HG02973 (cell line): ENCODE data around the gene PLPP2.
"Not testable (repeated sequence)": the region's sequence is repeated elsewhere in the genome, so short reads cannot be mapped to it uniquely, and the experiment has no call there.

ENCODE experiments used
- ATAC-seq: cut with Tn5 transposase; IDR thresholded peaks from one replicate; pipeline ENCODE4 v1.9.1; 2021; ENCODE audit warnings: moderate library complexity; ENCODE audit not compliant: unreplicated experiment

Gene PLPP2

DNA sequence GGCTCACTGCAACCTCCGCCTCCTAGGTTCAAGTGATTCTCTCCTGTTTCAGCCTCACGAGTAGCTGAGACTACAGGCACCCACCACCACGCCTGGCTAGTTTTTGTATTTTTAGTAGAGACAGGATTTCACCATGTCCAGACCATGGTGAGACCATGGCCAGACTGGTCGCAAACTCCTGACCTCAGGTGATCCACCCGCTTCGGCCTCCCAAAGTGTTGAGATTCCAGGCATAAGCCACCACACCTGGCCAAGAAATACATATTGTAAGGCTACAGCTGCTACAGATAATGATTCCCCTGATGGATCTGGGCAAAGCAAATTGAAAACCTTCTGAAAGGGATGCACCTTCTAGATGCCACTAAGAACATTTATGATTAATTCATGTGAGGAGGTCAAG, 17.8 kb downstream of the PLPP2 start:
- no peak for ATAC-seq

DNA sequence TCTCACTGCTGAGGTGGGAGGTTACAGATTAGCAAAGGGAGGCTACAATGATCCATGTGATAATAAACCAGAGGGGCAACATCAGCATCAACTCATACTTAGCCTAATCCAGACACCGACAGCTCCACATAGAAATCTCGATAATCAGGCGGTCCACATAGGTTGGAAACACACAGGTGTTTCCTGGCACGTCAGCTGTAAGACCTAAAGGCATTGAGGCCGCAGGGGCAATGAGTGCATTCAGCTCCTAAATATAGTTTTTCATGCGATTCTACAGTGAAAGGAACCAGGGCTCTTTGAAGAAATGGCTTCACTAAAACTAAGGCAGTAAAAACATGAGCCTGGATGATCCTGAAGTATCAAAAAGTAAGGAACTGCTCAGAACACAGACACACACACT, 19.3 kb downstream of the PLPP2 start:
- ATAC-seq = no peak

DNA sequence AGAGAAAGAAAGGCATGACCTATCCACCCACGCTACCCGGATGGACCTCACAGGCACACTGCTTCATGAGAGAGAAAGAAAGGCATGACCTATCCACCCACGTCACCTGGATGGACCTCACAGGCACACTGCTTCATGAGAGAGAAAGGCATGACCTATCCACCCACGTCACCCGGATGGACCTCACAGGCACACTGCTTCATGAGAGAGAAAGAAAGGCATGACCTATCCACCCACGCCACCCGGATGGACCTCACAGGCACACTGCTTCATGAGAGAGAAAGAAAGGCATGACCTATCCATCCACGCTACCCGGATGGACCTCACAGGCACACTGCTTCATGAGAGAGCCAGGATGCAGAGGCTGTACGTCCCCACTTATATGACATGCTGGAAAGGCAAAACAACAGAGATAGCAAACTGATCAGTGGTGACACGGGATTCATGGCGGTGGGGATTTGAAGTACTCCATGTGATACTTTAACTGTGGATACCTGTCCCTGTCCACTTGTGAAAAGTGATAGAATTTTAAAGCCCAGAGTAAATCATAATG, 20.4 kb downstream of the PLPP2 start:
- ATAC-seq = not testable (repeated sequence)

DNA sequence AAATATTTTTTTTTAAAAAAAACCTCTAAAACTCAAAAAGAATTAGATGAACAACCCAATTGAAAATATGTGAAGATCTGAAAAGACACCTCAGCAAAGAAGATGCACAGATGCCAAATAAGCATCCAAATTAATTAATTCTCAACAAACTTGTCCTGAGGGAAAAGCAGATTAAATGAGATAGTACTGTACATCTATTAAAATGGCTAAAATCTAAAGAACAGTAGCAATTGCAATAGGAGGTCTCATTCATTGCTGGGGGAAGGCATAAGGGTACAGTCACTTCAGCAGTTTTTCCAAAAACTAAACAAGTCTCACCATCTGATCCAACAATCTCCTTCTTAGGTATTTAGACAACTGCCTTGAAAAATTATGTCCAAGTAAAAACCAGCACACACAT, 22.0 kb downstream of the PLPP2 start:
- no peak for ATAC-seq

DNA sequence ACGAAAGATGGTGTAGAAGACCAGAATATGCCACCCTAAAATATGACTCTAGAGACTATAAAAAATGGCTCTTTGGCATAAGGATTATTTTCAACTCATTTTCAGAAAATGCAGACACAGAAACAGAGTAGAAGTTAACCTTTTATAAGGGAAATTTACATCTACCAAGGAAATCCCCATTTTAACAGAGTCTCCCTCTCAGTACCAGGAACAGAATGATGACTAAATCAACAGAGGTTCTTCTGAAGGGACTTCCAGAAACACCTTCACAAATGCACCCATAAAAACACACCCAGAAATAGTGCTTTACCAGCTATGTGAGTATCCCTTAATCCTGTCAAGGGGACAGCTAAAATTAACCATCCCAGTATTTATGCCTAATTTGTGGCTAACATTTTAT, 29.1 kb downstream of the PLPP2 start:
- no peak for ATAC-seq

DNA sequence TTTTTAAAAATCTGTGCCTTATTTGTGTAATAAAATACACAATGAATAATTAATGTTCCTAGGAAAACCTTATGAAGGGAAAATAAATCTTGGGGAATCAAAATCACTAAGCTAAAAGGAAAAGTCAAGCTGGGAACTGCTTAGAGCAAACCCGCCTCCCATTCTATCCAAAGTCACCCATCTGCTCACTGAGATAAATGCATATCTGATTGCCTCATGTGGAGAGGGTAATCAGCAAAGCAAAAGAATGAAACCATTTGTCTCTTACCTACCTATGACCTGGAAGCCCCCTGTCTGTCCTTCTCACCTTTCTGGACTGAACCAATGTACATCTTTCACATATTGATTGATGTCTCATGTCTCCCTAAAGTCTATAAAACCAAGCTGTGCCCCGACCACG, 34.4 kb downstream of the PLPP2 start:
- not testable (repeated sequence) for ATAC-seq

DNA sequence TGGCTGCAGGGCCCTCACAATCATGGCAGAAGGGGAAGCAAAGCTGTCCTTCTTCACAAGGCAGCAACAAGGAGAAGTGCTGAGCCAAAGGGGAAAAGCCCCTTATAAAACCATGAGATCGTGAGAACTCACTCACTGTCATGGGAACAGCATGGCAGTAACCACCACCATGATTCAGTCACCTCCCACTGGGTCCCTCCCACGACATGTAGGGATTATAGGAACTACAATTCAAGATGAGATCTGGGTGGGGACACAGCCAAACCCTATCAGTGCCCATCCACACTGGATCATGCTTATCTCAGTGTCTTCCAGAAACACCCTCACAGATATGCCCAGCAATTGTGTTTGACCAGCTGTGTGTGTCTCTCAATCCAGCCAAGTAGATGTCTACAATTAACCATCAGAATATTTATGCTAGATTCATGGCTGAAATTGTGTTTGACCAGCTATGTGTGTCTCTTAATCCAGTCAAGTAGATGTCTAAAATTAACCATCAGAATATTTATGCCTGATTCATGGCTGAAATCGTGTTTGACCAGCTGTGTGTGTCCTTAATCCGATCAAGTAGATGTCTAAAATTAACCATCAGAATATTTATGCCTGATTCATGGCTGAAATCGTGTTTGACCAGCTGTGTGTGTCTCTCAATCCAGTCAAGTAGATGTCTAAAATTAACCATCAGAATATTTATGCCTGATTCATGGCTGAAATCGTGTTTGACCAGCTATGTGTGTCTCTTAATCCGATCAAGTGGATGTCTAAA, 38.6 kb downstream of the PLPP2 start:
- not testable (repeated sequence) for ATAC-seq

DNA sequence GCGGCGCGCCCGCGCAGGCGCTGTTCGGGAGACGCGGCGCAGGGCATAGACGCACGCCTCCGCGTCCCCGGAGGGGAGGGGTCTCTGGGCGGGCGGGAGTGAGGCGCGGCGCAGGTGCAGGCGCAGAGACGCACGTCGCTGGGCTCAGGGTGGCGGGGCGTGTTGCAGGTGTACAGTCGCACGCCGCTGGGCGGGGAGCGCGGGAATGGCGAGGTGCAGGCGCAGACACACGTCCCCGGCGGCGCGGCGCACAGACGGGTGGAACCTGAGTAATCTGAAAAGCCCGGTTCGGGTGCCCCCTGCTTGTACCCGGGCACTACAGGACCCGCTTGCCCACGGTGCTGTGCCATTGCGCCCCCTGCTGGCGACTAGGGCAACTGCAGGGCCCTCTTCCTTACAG, 44.7 kb downstream of the PLPP2 start:
- no peak for ATAC-seq

DNA sequence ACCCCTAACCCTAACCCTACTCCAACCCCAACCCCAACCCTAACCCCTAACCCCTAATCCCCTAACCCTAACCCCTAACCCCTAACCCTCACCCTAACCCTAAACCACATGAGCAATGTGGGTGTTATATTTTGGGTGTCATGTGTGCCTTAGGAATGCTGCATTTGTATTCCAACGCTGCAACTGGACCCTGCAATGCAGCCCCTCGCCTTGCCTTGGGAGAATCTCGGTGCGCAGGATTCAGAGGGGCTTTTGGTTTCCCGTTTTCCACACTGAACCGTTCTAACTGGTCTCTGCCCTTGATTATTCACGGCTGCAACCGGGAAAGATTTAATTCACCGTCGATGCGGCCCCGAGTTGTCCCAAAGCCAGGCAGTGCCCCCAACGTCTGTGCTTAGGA, 45.3 kb downstream of the PLPP2 start:
- ATAC-seq = not testable (repeated sequence)

DNA sequence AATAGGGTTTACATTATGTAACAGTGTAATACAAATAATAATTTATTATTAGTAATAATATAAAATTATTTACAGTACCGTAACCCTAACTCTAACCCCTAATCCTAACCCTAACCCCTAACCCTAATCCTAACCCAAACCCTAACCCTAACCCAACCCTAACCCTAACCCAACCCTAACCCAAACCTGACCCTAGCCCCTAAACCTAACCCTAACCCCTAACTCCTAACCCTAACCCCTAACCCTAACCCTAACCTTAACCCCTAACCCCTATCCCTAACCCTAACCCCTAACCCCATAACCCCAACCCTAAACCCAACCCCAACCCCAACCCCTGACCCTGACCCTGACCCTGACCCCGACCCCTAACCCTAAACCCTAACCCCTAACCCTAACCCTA, 45.7 kb downstream of the PLPP2 start:
- ATAC-seq = no peak
